ENCODE data around the gene C12orf75. TPM values are rescaled to one million over a fixed set of nuclear protein-coding genes. Genes with fewer than 3 reads are reported as not detected.
"Not testable (repeated sequence)": the region's sequence is repeated elsewhere in the genome, so short reads cannot be mapped to it uniquely, and the experiment has no call there.

The C12orf75 gene
- total and polyA plus RNA-seq, 2 experiments from 2014 or later = 43.9 to 69.8 TPM

DNA sequence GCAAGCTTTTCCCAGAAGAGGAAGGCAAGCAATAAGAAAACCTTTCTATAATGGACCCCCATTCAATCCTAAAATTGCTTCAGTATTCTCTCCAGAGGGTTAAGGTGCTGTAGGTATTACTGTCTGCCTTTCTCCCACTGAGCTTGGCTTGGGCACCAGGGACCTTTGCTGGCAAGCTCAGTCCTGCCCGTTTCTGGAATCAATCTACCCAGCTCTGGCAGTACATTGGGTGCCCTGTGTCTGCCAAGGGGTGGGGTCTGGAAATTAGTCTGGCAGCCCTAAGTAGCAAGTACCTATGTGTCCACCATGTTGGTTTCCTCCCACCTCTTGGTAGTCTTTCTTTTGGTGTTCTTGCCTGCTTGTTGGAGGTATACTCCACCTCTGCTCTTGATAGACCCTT is 72.6 kb downstream of the C12orf75 start:
- Histone ChIP-seq H2AFZ (no peak overlapping the region), H3F3A (replicated peaks; ENCODE audit: low read depth) (no peaks in the 10 kb centered on the region), H3K4me2 (no peak overlapping the region), H3K4me3 (no peak overlapping the region), H3K27me3 (ENCODE audit: insufficient read depth) (no peaks in the 10 kb centered on the region), H3K79me2 (replicated peaks; ENCODE audit: insufficient read depth) (no peaks in the 10 kb centered on the region), H3K4me1 (ENCODE audit: insufficient read depth) (no peaks in the 10 kb centered on the region), H4K20me1 (replicated peaks; ENCODE audit: insufficient read depth) (no peaks in the 10 kb centered on the region), H3K27ac (ENCODE audit: low read depth) (no peak overlapping the region), H3K36me3 (ENCODE audit: insufficient read depth) (no peaks in the 10 kb centered on the region), H3K9me2 (ENCODE audit: insufficient read depth) (0 out of 2 replicates have a peak, but pooled peaks cover 4% of the 10 kb centered on the region)
- peaks cover 10% of the 10 kb centered on the region for H3K9me3 Mint-ChIP-seq
- no peak overlapping the region for H3K4me3 Mint-ChIP-seq
- no peak overlapping the region for H3K27ac Mint-ChIP-seq
- H3K36me3 Mint-ChIP-seq (ENCODE audit: low read depth) = no peaks in the 10 kb centered on the region
- TF ChIP-seq POLR2AphosphoS5 (IDR thresholded peaks at IDR 0.05; ENCODE audit: low read depth) = no peak
- H3K27me3 Mint-ChIP-seq (ENCODE audit: insufficient read depth, low read depth, poor library complexity) = no peaks in the 10 kb centered on the region
- no peaks in the 10 kb centered on the region for H3K4me1 Mint-ChIP-seq
- ATAC-seq = no peak
- no peak for DNase-seq (ENCODE audit: low spot score)

DNA sequence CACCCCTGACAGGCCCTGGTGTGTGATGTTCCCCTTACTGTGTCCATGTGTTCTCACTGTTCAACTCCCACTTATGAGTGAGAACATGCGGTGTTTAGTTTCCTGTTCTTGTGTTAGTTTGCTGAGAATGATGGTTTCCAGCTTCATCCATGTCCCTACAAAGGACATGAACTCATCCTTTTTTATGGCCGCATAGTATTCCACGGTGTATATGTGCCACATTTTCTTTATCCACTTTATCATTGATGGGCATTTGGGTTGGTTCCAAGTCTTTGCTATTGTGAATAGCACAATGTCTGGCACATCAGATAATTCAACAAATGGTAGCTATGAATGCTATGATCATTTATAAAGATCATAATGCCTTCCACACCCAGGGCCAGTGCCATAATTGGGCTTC is 73.6 kb downstream of the C12orf75 start:
- DNase-seq (ENCODE audit: low spot score); H3K27ac ChIP-seq (ENCODE audit: low read depth); H3K27me3 ChIP-seq (ENCODE audit: insufficient read depth); H3K4me3 ChIP-seq; H3K36me3 Mint-ChIP-seq (ENCODE audit: low read depth); H3K4me2 ChIP-seq; ATAC-seq; H3F3A ChIP-seq (replicated peaks; ENCODE audit: low read depth); H3K9me2 ChIP-seq (ENCODE audit: insufficient read depth); H3K27ac Mint-ChIP-seq; H4K20me1 ChIP-seq (replicated peaks; ENCODE audit: insufficient read depth); H3K4me3 Mint-ChIP-seq; H3K4me1 ChIP-seq (ENCODE audit: insufficient read depth); H3K27me3 Mint-ChIP-seq (ENCODE audit: insufficient read depth, low read depth, poor library complexity); H3K9me3 Mint-ChIP-seq; H3K4me1 Mint-ChIP-seq; H3K79me2 ChIP-seq (replicated peaks; ENCODE audit: insufficient read depth); H2AFZ ChIP-seq; H3K36me3 ChIP-seq (ENCODE audit: insufficient read depth): not testable (repeated sequence)

DNA sequence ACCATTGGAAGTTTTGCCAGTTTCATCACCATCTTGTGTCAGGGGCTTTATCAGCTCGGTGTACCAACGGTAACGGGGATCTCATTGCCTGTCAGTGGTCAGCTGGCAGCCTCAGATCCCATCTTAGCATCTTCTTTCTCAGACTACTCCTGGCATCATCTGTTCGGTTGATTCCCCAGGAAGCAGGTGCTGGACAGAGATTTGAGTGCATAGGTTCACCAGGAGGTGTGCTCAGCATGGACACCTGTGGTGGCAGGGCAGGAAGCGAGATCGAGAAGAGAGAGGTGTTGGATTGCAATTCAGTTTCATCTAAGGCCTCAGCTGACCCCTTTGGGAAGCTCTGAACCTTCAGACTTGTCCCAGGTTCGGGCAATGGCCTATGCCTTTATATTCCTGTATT is 76.0 kb downstream of the C12orf75 start:
- no peaks in the 10 kb centered on the region for H3K9me2 ChIP-seq (ENCODE audit: insufficient read depth)
- DNase-seq (ENCODE audit: low spot score) = no peak
- no peaks in the 10 kb centered on the region for H3K27me3 Mint-ChIP-seq (ENCODE audit: insufficient read depth, low read depth, poor library complexity)
- TF ChIP-seq STAT1 (IDR thresholded peaks at IDR 0.05; ENCODE audit: unreplicated experiment) (no peak), JUNB (IDR thresholded peaks at IDR 0.05; ENCODE audit: unreplicated experiment) (no peak), CREB1 (CRISPR knock-in tag; IDR thresholded peaks at IDR 0.05; ENCODE audit: low read depth) (no peak)
- TF ChIP-seq, protein P1, sequence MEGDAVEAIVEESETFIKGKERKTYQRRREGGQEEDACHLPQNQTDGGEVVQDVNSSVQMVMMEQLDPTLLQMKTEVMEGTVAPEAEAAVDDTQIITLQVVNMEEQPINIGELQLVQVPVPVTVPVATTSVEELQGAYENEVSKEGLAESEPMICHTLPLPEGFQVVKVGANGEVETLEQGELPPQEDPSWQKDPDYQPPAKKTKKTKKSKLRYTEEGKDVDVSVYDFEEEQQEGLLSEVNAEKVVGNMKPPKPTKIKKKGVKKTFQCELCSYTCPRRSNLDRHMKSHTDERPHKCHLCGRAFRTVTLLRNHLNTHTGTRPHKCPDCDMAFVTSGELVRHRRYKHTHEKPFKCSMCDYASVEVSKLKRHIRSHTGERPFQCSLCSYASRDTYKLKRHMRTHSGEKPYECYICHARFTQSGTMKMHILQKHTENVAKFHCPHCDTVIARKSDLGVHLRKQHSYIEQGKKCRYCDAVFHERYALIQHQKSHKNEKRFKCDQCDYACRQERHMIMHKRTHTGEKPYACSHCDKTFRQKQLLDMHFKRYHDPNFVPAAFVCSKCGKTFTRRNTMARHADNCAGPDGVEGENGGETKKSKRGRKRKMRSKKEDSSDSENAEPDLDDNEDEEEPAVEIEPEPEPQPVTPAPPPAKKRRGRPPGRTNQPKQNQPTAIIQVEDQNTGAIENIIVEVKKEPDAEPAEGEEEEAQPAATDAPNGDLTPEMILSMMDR (conservative IDR thresholded peaks at IDR 0.05; ENCODE audit: low read depth in 2 of 2) = no peak
- TF ChIP-seq, protein P2, sequence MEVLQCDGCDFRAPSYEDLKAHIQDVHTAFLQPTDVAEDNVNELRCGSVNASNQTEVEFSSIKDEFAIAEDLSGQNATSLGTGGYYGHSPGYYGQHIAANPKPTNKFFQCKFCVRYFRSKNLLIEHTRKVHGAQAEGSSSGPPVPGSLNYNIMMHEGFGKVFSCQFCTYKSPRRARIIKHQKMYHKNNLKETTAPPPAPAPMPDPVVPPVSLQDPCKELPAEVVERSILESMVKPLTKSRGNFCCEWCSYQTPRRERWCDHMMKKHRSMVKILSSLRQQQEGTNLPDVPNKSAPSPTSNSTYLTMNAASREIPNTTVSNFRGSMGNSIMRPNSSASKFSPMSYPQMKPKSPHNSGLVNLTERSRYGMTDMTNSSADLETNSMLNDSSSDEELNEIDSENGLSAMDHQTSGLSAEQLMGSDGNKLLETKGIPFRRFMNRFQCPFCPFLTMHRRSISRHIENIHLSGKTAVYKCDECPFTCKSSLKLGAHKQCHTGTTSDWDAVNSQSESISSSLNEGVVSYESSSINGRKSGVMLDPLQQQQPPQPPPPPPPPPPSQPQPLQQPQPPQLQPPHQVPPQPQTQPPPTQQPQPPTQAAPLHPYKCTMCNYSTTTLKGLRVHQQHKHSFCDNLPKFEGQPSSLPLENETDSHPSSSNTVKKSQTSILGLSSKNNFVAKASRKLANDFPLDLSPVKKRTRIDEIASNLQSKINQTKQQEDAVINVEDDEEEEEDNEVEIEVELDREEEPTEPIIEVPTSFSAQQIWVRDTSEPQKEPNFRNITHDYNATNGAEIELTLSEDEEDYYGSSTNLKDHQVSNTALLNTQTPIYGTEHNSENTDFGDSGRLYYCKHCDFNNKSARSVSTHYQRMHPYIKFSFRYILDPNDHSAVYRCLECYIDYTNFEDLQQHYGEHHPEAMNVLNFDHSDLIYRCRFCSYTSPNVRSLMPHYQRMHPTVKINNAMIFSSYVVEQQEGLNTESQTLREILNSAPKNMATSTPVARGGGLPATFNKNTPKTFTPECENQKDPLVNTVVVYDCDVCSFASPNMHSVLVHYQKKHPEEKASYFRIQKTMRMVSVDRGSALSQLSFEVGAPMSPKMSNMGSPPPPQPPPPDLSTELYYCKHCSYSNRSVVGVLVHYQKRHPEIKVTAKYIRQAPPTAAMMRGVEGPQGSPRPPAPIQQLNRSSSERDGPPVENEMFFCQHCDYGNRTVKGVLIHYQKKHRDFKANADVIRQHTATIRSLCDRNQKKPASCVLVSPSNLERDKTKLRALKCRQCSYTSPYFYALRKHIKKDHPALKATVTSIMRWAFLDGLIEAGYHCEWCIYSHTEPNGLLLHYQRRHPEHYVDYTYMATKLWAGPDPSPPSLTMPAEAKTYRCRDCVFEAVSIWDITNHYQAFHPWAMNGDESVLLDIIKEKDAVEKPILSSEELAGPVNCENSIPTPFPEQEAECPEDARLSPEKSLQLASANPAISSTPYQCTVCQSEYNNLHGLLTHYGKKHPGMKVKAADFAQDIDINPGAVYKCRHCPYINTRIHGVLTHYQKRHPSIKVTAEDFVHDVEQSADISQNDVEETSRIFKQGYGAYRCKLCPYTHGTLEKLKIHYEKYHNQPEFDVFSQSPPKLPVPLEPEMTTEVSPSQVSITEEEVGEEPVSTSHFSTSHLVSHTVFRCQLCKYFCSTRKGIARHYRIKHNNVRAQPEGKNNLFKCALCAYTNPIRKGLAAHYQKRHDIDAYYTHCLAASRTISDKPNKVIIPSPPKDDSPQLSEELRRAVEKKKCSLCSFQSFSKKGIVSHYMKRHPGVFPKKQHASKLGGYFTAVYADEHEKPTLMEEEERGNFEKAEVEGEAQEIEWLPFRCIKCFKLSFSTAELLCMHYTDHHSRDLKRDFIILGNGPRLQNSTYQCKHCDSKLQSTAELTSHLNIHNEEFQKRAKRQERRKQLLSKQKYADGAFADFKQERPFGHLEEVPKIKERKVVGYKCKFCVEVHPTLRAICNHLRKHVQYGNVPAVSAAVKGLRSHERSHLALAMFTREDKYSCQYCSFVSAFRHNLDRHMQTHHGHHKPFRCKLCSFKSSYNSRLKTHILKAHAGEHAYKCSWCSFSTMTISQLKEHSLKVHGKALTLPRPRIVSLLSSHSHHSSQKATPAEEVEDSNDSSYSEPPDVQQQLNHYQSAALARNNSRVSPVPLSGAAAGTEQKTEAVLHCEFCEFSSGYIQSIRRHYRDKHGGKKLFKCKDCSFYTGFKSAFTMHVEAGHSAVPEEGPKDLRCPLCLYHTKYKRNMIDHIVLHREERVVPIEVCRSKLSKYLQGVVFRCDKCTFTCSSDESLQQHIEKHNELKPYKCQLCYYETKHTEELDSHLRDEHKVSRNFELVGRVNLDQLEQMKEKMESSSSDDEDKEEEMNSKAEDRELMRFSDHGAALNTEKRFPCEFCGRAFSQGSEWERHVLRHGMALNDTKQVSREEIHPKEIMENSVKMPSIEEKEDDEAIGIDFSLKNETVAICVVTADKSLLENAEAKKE (CRISPR knock-in tag; IDR thresholded peaks at IDR 0.05) = no peak
- TF ChIP-seq, protein P3, sequence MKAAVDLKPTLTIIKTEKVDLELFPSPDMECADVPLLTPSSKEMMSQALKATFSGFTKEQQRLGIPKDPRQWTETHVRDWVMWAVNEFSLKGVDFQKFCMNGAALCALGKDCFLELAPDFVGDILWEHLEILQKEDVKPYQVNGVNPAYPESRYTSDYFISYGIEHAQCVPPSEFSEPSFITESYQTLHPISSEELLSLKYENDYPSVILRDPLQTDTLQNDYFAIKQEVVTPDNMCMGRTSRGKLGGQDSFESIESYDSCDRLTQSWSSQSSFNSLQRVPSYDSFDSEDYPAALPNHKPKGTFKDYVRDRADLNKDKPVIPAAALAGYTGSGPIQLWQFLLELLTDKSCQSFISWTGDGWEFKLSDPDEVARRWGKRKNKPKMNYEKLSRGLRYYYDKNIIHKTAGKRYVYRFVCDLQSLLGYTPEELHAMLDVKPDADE (IDR thresholded peaks at IDR 0.05) = no peak

More for the DNA sequence above, 76.0 kb downstream of the C12orf75 start:
- H4K20me1 ChIP-seq (replicated peaks; ENCODE audit: insufficient read depth) = no peaks in the 10 kb centered on the region
- H2AFZ ChIP-seq = no peak overlapping the region
- Mint-ChIP-seq H3K4me1 (peaks cover 4% of the 10 kb centered on the region), H3K9me3 (peaks cover 10% of the 10 kb centered on the region), H3K36me3 (ENCODE audit: low read depth) (no peaks in the 10 kb centered on the region), H3K4me3 (no peak overlapping the region), H3K27ac (no peak overlapping the region)
- no peak overlapping the region for H3K27ac ChIP-seq (ENCODE audit: low read depth)
- no peaks in the 10 kb centered on the region for H3F3A ChIP-seq (replicated peaks; ENCODE audit: low read depth)
- no peaks in the 10 kb centered on the region for H3K27me3 ChIP-seq (ENCODE audit: insufficient read depth)
- H3K4me1 ChIP-seq (ENCODE audit: insufficient read depth) = no peaks in the 10 kb centered on the region
- no peaks in the 10 kb centered on the region for H3K36me3 ChIP-seq (ENCODE audit: insufficient read depth)
- ATAC-seq = no peak
- H3K79me2 ChIP-seq (replicated peaks; ENCODE audit: insufficient read depth) = no peaks in the 10 kb centered on the region
- H3K4me3 ChIP-seq = no peak overlapping the region
- no peak overlapping the region for H3K4me2 ChIP-seq

All from GM23338 (cell line).